Endodermal cell (in vitro differentiated cells): Measurements from ENCODE around the gene ALPL. TPM values are rescaled to one million over a fixed set of nuclear protein-coding genes. Genes with fewer than 3 reads are reported as not detected.

Experiments
- DNase-seq: peaks from one replicate; pipeline ENCODE4 v3.0.0-alpha.2; 2017
- H3K27ac ChIP-seq: 2 replicates; pipeline ENCODE4 v1.5.1; 2013; ENCODE audit warnings: mild to moderate bottlenecking, low read depth, low read length, moderate library complexity
- H3K27me3 ChIP-seq: 2 replicates; pipeline ENCODE4 v1.6.1; 2013; ENCODE audit warnings: mild to moderate bottlenecking, low read length, moderate library complexity; ENCODE audit not compliant: insufficient read depth, control insufficient read depth, poor library complexity, severe bottlenecking
- H3K36me3 ChIP-seq: 2 replicates; pipeline ENCODE4 v1.7.0; 2013; ENCODE audit warnings: mild to moderate bottlenecking, low read length, moderate library complexity; ENCODE audit not compliant: control insufficient read depth, insufficient read depth
- H3K4me1 ChIP-seq: one replicate; pipeline ENCODE4 v1.7.0; 2013; ENCODE audit warnings: low read length; ENCODE audit not compliant: control insufficient read depth, insufficient read depth
- H3K4me3 ChIP-seq: 2 replicates; pipeline ENCODE4 v1.5.1; 2013; ENCODE audit warnings: mild to moderate bottlenecking, low read length, moderate library complexity
- H3K9ac ChIP-seq: 2 replicates; pipeline ENCODE4 v1.6.1; 2013; ENCODE audit warnings: mild to moderate bottlenecking, low read length, moderate library complexity; ENCODE audit not compliant: poor library complexity, severe bottlenecking; ENCODE audit errors: extremely low read depth
- H3K9me3 ChIP-seq: 2 replicates; pipeline ENCODE4 v1.6.1; 2013; ENCODE audit warnings: mild to moderate bottlenecking, low read length, moderate library complexity; ENCODE audit not compliant: control insufficient read depth
- H3K27ac Mint-ChIP-seq: 2 replicates; pipeline ENCODE4 v1.8.0; 2020; ENCODE audit warnings: mixed read lengths
- H3K27me3 Mint-ChIP-seq: 2 replicates; pipeline ENCODE4 v1.8.0; 2021; ENCODE audit warnings: mild to moderate bottlenecking, mixed read lengths; ENCODE audit not compliant: insufficient read depth
- H3K36me3 Mint-ChIP-seq: 2 replicates; pipeline ENCODE4 v1.8.0; 2020; ENCODE audit warnings: low read depth, mixed read lengths
- H3K4me1 Mint-ChIP-seq: 2 replicates; pipeline ENCODE4 v1.8.0; 2020; ENCODE audit warnings: mixed read lengths
- H3K4me3 Mint-ChIP-seq: 2 replicates; pipeline ENCODE4 v1.8.0; 2020; ENCODE audit warnings: mild to moderate bottlenecking, moderate library complexity, mixed read lengths
- H3K9me3 Mint-ChIP-seq: 2 replicates; pipeline ENCODE4 v1.8.0; 2020; ENCODE audit warnings: mild to moderate bottlenecking, mixed read lengths
- CTCF ChIP-seq: fragments of 200-600 bp; sonication (generic); conservative IDR thresholded peaks from 2 replicates; pipeline ENCODE4 v1.5.0; 2021; ENCODE audit warnings: antibody characterized with exemption, mild to moderate bottlenecking
- WGBS, 2 experiments: methylation state at CpG; one replicate each; pipeline versions ENCODE4 v1.1.5 to v1.1.7; 2013; ENCODE audit warnings: missing lambda C conversion rate in 2 of 2, mixed read lengths in 1 of 2; ENCODE audit not compliant: insufficient coverage in 1 of 2, insufficient read length in 1 of 2; 5-methylcytosine and 5-hydroxymethylcytosine counted together
- total RNA-seq, 2 donors: library from RNA; stranded (reverse); fragmentation: NEBNext Ultra II Directional in 1 of 2; extraction: Animal tissue kit (Norgen Biotek cat#: 25700) in 1 of 2; gene quantifications; 2 replicates in 1 of 2; 3 replicates in 1 of 2; pipeline ENCODE4 v1.2.1, GENCODE V29; 2021

Gene ALPL
- total RNA-seq, 2 donors from 2014 or later, result 94.8 to 117 TPM

GRCh38 chr1:21511579-21512522 lies 2.6 kb downstream of the ALPL start:
- H3K27me3 Mint-ChIP-seq, result peaks cover 13% of the 10 kb centered on the region
- no peak overlapping the region for H3K4me3 Mint-ChIP-seq
- Histone ChIP-seq H3K9me3 (no peaks in the 10 kb centered on the region), H3K4me1 (peaks cover 7% of the 10 kb centered on the region), H3K27ac (no peak overlapping the region), H3K27me3 (peaks cover 10% of the 10 kb centered on the region), H3K9ac (no peak overlapping the region), H3K4me3 (no peak overlapping the region), H3K36me3 (no peaks in the 10 kb centered on the region)
- H3K27ac Mint-ChIP-seq, result no peak overlapping the region
- no peak for TF ChIP-seq CTCF
- WGBS, 2 experiments, result 90 to 95% methylated on average over 3 to 11 of the region's 11 CpGs
- no peaks in the 10 kb centered on the region for H3K9me3 Mint-ChIP-seq
- no peak for DNase-seq
- peaks cover 10% of the 10 kb centered on the region for H3K36me3 Mint-ChIP-seq
- H3K4me1 Mint-ChIP-seq, result peaks cover 11% of the 10 kb centered on the region

DNA sequence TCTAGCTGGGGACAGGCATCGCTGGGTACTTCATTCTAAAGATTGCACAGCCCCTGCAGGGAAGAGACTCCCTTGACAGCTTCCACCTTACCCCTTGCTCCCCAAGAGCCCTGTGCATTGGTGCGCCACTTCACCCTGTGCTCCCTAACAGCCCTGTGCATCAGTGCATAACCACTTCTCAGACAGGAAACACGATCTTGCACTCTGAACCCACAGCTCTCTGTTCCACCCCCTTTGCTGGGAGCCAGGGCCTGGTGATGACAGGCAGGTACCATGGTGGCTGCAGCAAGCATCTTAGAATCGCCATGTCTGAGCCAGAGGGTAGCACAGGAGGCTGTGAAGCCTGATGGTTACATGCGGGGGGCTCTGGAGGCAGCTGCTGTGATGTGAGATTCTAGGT lies 5.0 kb downstream of the ALPL start:
- Histone ChIP-seq H3K27ac (no peak overlapping the region), H3K4me3 (no peak overlapping the region), H3K9me3 (no peaks in the 10 kb centered on the region), H3K9ac (no peak overlapping the region), H3K27me3 (no peaks in the 10 kb centered on the region), H3K36me3 (no peaks in the 10 kb centered on the region), H3K4me1 (peaks cover 7% of the 10 kb centered on the region)
- Mint-ChIP-seq H3K27me3 (no peaks in the 10 kb centered on the region), H3K27ac (no peak overlapping the region), H3K4me3 (no peak overlapping the region), H3K9me3 (no peaks in the 10 kb centered on the region), H3K4me1 (peaks cover 22% of the 10 kb centered on the region), H3K36me3 (peaks cover 10% of the 10 kb centered on the region)
- 82 to 93% methylated on average over 2 to 5 of the region's 5 CpGs for WGBS, 2 experiments
- no peak for DNase-seq
- TF ChIP-seq CTCF, result no peak

DNA sequence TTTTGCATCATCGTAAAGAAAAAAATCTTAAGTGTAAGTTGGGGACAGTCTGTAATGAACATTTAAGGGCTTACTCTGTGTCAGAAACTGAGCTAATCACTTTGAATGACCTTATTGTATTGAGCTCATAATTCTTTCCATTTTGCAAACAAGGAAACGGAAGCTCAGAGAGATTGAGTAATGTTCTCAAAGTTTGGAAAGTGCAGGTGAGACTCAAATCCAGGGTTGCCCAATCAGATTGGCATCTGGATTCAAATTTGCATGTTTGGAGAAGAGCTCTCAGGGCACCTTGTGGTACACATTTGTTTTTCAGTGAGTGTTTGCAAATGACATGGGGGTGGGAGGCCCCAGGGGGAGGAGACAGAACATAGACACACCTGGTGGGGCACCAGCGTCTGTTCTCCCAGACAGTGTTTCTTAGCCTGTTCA lies 8.0 kb downstream of the ALPL start:
- no peak for TF ChIP-seq CTCF
- H3K27ac Mint-ChIP-seq, result no peak overlapping the region
- no peaks in the 10 kb centered on the region for H3K4me1 ChIP-seq
- peaks cover 6% of the 10 kb centered on the region for H3K36me3 Mint-ChIP-seq
- H3K4me3 ChIP-seq, result no peak overlapping the region
- no peaks in the 10 kb centered on the region for H3K9me3 ChIP-seq
- 86 to 98% methylated on average over 3 of the region's 3 CpGs for WGBS, 2 experiments
- H3K4me1 Mint-ChIP-seq, result peaks cover 16% of the 10 kb centered on the region
- no peak overlapping the region for H3K4me3 Mint-ChIP-seq
- H3K9ac ChIP-seq, result no peak overlapping the region
- no peaks in the 10 kb centered on the region for H3K9me3 Mint-ChIP-seq
- DNase-seq, result no peak
- no peaks in the 10 kb centered on the region for H3K36me3 ChIP-seq
- no peaks in the 10 kb centered on the region for H3K27me3 ChIP-seq
- H3K27ac ChIP-seq, result no peak overlapping the region
- no peaks in the 10 kb centered on the region for H3K27me3 Mint-ChIP-seq
